Measurements from ENCODE around the gene IKZF4. TPM values are rescaled to one million over a fixed set of nuclear protein-coding genes. Genes with fewer than 3 reads are reported as not detected.
A peak's percentile ranks its signal among the peaks of the same experiment; 100 is the strongest.

The IKZF4 gene
- total and polyA plus RNA-seq, 2 of the 8 experiments (the other 6 are each of a cell fraction or from before 2014, with no cell fraction given), result 8.0 to 13.3 TPM

DNA sequence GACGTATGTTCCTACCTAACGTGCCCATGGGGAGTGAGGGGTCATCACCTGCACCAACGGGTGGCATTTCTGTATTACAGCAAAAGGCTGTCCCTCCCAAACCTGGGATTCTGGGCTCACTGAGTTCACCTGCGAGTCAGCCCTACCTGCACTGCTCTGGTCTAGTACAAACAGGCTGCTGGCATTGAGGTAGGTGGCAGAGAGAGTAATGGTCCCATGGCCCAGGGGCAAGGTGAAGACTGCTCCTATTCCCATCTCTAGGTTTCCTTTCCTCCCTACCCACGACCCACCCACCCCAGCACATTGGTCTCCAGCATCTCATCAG, 23.3 kb upstream of the IKZF4 start:
- 0 out of 2 replicates have a peak overlapping the region, but pooled peaks have one; percentile 35 for H2BK12ac ChIP-seq (ENCODE audit: low read depth, low read length)
- peak overlapping the region; percentile 74; the same call in 1 of the 2 replicates for H2BK5ac ChIP-seq (ENCODE audit: low read depth, low read length)
- H2BK20ac ChIP-seq (ENCODE audit: low read length), result no peak overlapping the region
- peak overlapping the region; percentile 94 to 95 for H3K4me2 ChIP-seq (ENCODE audit: insufficient read depth in 1 of 2, low read depth in 2 of 2, low read length in 2 of 2)
- H3K4ac ChIP-seq (replicated peaks; ENCODE audit: insufficient read length, low read depth, low read length), result peak overlapping the region; percentile 40
- H3K79me2 ChIP-seq (ENCODE audit: control insufficient read depth in 1 of 2, insufficient read depth in 2 of 2, low read length in 2 of 2), result no peaks in the 10 kb centered on the region; a peak in 1 of 4 replicates
- H3K14ac ChIP-seq (ENCODE audit: insufficient read length), result peak overlapping the region; percentile 38
- H4K20me1 ChIP-seq (replicated peaks in 1 of 2; ENCODE audit: control insufficient read depth in 1 of 2, insufficient read depth in 2 of 2, low read length in 2 of 2), result no peaks in the 10 kb centered on the region
- no peak overlapping the region for H2AK5ac ChIP-seq (ENCODE audit: low read depth, low read length)
- no peak for FAIRE-seq
- H3K9me3 ChIP-seq (ENCODE audit: insufficient read depth in 2 of 2, low read depth in 1 of 2, low read length in 1 of 2), result no peaks in the 10 kb centered on the region
- no peak overlapping the region for H2BK120ac ChIP-seq (replicated peaks; ENCODE audit: low read depth, low read length)
- H3K4me1 ChIP-seq (replicated peaks in 1 of 4; ENCODE audit: control insufficient read depth in 3 of 4, insufficient read depth in 4 of 4, low read length in 3 of 4), result peaks cover 0 to 4% (median 0%) of the 10 kb centered on the region in 4 experiments; a peak in 2 of 7 replicates
- peak overlapping the region; percentile 37 for H4K91ac ChIP-seq (replicated peaks; ENCODE audit: insufficient read length, low read length)
- peak overlapping the region; percentile 77 to 97 (median 89) for H3K4me3 ChIP-seq (ENCODE audit: extremely low read depth in 1 of 4, insufficient read depth in 2 of 4, low read depth in 3 of 4, low read length in 4 of 4)
- H3K79me1 ChIP-seq (ENCODE audit: low read depth, low read length), result no peaks in the 10 kb centered on the region; the same call in 1 of the 2 replicates
- ChIA-PET POLR2A (ENCODE audit: partially characterized antibody) (interaction anchor here (0.7 to 5.4 kb wide), 15 partner anchors 9 to 255 kb away, joined by 3 to 55 read pairs (median 6); partner anchors contain the start of genes RAB5B, RPS26 and ZC3H10), CTCF (ENCODE audit: partially characterized antibody) (interaction anchor here (0.8 to 13.5 kb wide), 15 partner anchors 9 to 522 kb away, joined by 3 to 256 read pairs (median 5); partner anchors contain the start of genes IKZF4 and PYM1)
- no peak overlapping the region for H3K56ac ChIP-seq (replicated peaks; ENCODE audit: insufficient read length, low read depth, low read length)
- H3K9ac ChIP-seq (replicated peaks in 1 of 4; ENCODE audit: extremely low read depth in 1 of 4, low read depth in 3 of 4, low read length in 3 of 4), result peak overlapping the region in 3 of 4 experiments; percentile 54 to 95 (median 85); a peak in 6 of 7 replicates
- peak in 1 of 2 experiments; percentile 67; a peak in 1 of 3 replicates for TF ChIP-seq POLR2A (IDR thresholded peaks at IDR 0.05; ENCODE audit: control extremely low read depth in 1 of 2, low read depth in 2 of 2, low read length in 2 of 2)
- TF ChIP-seq SIN3A (conservative IDR thresholded peaks at IDR 0.05 in 1 of 2, IDR thresholded peaks at IDR 0.05 in 1 of 2; ENCODE audit: low read depth in 1 of 2, low read length in 2 of 2), result 0 out of 4 replicates have a peak, but pooled peaks of 1 of the 2 experiments have one; percentile 36
- TF ChIP-seq TBP (IDR thresholded peaks at IDR 0.05; ENCODE audit: low read depth, low read length), result no peak
- no peak for TF ChIP-seq CHD2 (IDR thresholded peaks at IDR 0.05; ENCODE audit: low read length)
- TF ChIP-seq ATF2 (IDR thresholded peaks at IDR 0.05; ENCODE audit: low read length), result no peak
- peak; percentile 26 for TF ChIP-seq KDM4A (IDR thresholded peaks at IDR 0.05; ENCODE audit: low read depth, low read length, severe bottlenecking)
- no peak for TF ChIP-seq JUN (IDR thresholded peaks at IDR 0.05; ENCODE audit: low read depth, low read length)
- peak overlapping the region; percentile 68 for H4K5ac ChIP-seq (ENCODE audit: insufficient read length, low read depth, low read length)
- DNase-seq (ENCODE audit: low read depth in 1 of 2, low spot score in 2 of 2), result no peak
- peak overlapping the region; percentile 14; the same call in 1 of the 2 replicates for H2BK15ac ChIP-seq (ENCODE audit: low read length)
- peak overlapping the region; percentile 56; the same call in 1 of the 2 replicates for H3K18ac ChIP-seq (ENCODE audit: extremely low read depth, low read length)
- WGBS, 2 experiments (ENCODE audit: extremely low coverage in 1 of 2, insufficient coverage in 1 of 2, insufficient read length in 1 of 2, insufficient replicate concordance in 2 of 2, low coverage in 1 of 2, low lambda C conversion rate in 2 of 2, missing lambda C conversion rate in 1 of 2), result 3% methylated on average over 5 of the region's 5 CpGs; no CpG with 5 or more reads in 1 of the 2 experiments
- H3K27ac ChIP-seq (ENCODE audit: low read depth, low read length), result peak overlapping the region; percentile 72
- peak overlapping the region; percentile 92 for H2AFZ ChIP-seq (ENCODE audit: low read length)
- peak overlapping the region; percentile 87; the same call in 1 of the 2 replicates for H4K8ac ChIP-seq (ENCODE audit: extremely low read depth, insufficient read depth, low read length)
- H3K23ac ChIP-seq (ENCODE audit: insufficient read length), result no peak overlapping the region
- H3K23me2 ChIP-seq (ENCODE audit: low read depth, low read length), result peaks cover 8% of the 10 kb centered on the region
- no peaks in the 10 kb centered on the region for H3K27me3 ChIP-seq (replicated peaks in 1 of 4; ENCODE audit: control insufficient read depth in 3 of 4, extremely low read depth in 1 of 4, insufficient read depth in 3 of 4, low read length in 3 of 4)
- H3K36me3 ChIP-seq (ENCODE audit: control insufficient read depth in 2 of 4, insufficient read depth in 4 of 4, low read length in 3 of 4), result peaks cover 3 to 37% (median 15%) of the 10 kb centered on the region in 4 experiments; a peak in 5 of 8 replicates

Measured in H1 (cell line).